ENCODE measurements around the gene SPTBN4.

Gene SPTBN4

GRCh38 chr19:40571831-40572495 lies 105.2 kb downstream of the SPTBN4 start:
- DNase-seq (ENCODE audit: extremely low spot score) = no peak
- POLR2A ChIA-PET = no interaction called here
- TF ChIP-seq CTCF (IDR thresholded peaks at IDR 0.05; ENCODE audit: control extremely low read depth, extremely low read depth, low read depth, missing control alignments) = no peak
- CTCF ChIA-PET = interaction anchor here (1.4 to 2.2 kb wide), 4 partner anchors 23 to 151 kb away, joined by 3 to 7 read pairs (median 4); partner anchors contain the start of genes BLVRB and SPTBN4

GRCh38 chr19:40575326-40575725 lies 108.5 kb downstream of the SPTBN4 start:
- CTCF ChIA-PET = interaction anchor here (0.6 kb wide), 1 partner anchor 21 kb away, joined by 3 read pairs; no protein-coding TSS in a partner anchor
- DNase-seq (ENCODE audit: extremely low spot score) = no peak
- POLR2A ChIA-PET = no interaction called here
- TF ChIP-seq CTCF (IDR thresholded peaks at IDR 0.05; ENCODE audit: control extremely low read depth, extremely low read depth, low read depth, missing control alignments) = no peak

- POLR2A ChIA-PET = interaction anchor here (0.5 kb wide), 1 partner anchor 241 kb away, joined by 8 read pairs; no protein-coding TSS in a partner anchor
- CTCF ChIA-PET = no interaction called here
Measured at GRCh38 chr19:40576151-40576584, 109.4 kb downstream of the SPTBN4 start.

GRCh38 chr19:40576585-40577451 lies 110.0 kb downstream of the SPTBN4 start, which contains the start of gene SHKBP1:
Gene SHKBP1, plus strand, starts transcription at chr19:40576873. Its CDS starts 27 bp downstream, at chr19:40576900.
- CTCF ChIA-PET = no interaction called here
- no peak for TF ChIP-seq CTCF (IDR thresholded peaks at IDR 0.05; ENCODE audit: control extremely low read depth, extremely low read depth, low read depth, missing control alignments)
- peak; percentile 99 for DNase-seq (ENCODE audit: extremely low spot score)
- POLR2A ChIA-PET = interaction anchor here (0.5 kb wide), 1 partner anchor 240 kb away, joined by 8 read pairs; no protein-coding TSS in a partner anchor

More at GRCh38 chr19:40576151-40576584, 109.4 kb downstream of the SPTBN4 start:
- no peak for DNase-seq (ENCODE audit: extremely low spot score)
- no peak for TF ChIP-seq CTCF (IDR thresholded peaks at IDR 0.05; ENCODE audit: control extremely low read depth, extremely low read depth, low read depth, missing control alignments)

- DNase-seq (ENCODE audit: extremely low spot score) = no peak
- TF ChIP-seq CTCF (IDR thresholded peaks at IDR 0.05; ENCODE audit: control extremely low read depth, extremely low read depth, low read depth, missing control alignments) = no peak
- ChIA-PET CTCF (interaction anchor here (0.8 to 1.5 kb wide), 3 partner anchors 8 to 273 kb away, joined by 3 to 7 read pairs (median 3); no protein-coding TSS in a partner anchor), POLR2A (no interaction called here)
Measured at GRCh38 chr19:40578442-40578908, 111.7 kb downstream of the SPTBN4 start.

GRCh38 chr19:40580619-40581018 lies 113.8 kb downstream of the SPTBN4 start:
- no peak for DNase-seq (ENCODE audit: extremely low spot score)
- POLR2A ChIA-PET = no interaction called here
- no peak for TF ChIP-seq CTCF (IDR thresholded peaks at IDR 0.05; ENCODE audit: control extremely low read depth, extremely low read depth, low read depth, missing control alignments)
- CTCF ChIA-PET = interaction anchor here (0.9 to 1.1 kb wide), 2 partner anchors 19 to 57 kb away, joined by 3 read pairs; no protein-coding TSS in a partner anchor
